Mesendoderm (in vitro differentiated cells): Measurements from ENCODE around the gene CYP2W1.

Source experiments
- DNase-seq: peaks from one replicate; pipeline ENCODE4 v3.0.0; 2013
- H2AK5ac ChIP-seq: 2 replicates; pipeline ENCODE4 v1.6.1; 2013; ENCODE audit warnings: low read length, inconsistent platforms
- H2BK120ac ChIP-seq: 2 replicates; pipeline ENCODE4 v1.6.1; 2013; ENCODE audit warnings: low read depth, mild to moderate bottlenecking, low read length, moderate library complexity, mixed read lengths
- H2BK15ac ChIP-seq: replicated peaks from 2 replicates; pipeline ENCODE4 v1.6.1; 2013; ENCODE audit warnings: low read depth, mild to moderate bottlenecking, moderate library complexity
- H2BK5ac ChIP-seq: 2 replicates; pipeline ENCODE4 v1.6.1; 2013; ENCODE audit warnings: low read length, inconsistent platforms
- H3K18ac ChIP-seq: 2 replicates; pipeline ENCODE4 v1.6.1; 2013; ENCODE audit warnings: mild to moderate bottlenecking, low read length, mixed read lengths
- H3K23ac ChIP-seq: one replicate; pipeline ENCODE4 v1.6.1; 2013; ENCODE audit warnings: low read length
- H3K27ac ChIP-seq: 2 replicates; pipeline ENCODE4 v1.5.1; 2013; ENCODE audit warnings: low read depth, mild to moderate bottlenecking, inconsistent platforms, low read length, moderate library complexity
- H3K27me3 ChIP-seq: 2 replicates; pipeline ENCODE4 v1.6.1; 2013; ENCODE audit warnings: low read length, control low read depth, mild to moderate bottlenecking, inconsistent platforms; ENCODE audit not compliant: insufficient read depth, poor library complexity
- H3K36me3 ChIP-seq: 2 replicates; pipeline ENCODE4 v1.6.1; 2013; ENCODE audit warnings: low read length, inconsistent platforms; ENCODE audit not compliant: control insufficient read depth, insufficient read depth
- H3K4ac ChIP-seq: one replicate; pipeline ENCODE4 v1.6.1; 2013; ENCODE audit warnings: low read depth, mild to moderate bottlenecking, low read length, moderate library complexity
- H3K4me1 ChIP-seq: 2 replicates; pipeline ENCODE4 v1.6.1; 2013; ENCODE audit warnings: low read depth, low read length, inconsistent platforms; ENCODE audit not compliant: control insufficient read depth
- H3K4me2 ChIP-seq: 2 replicates; pipeline ENCODE4 v1.6.1; 2013; ENCODE audit warnings: low read length
- H3K4me3 ChIP-seq: 2 replicates; pipeline ENCODE4 v1.5.1; 2013; ENCODE audit warnings: mild to moderate bottlenecking, low read length
- H3K56ac ChIP-seq: one replicate; pipeline ENCODE4 v1.6.1; 2013; ENCODE audit warnings: low read length
- H3K79me1 ChIP-seq: 2 replicates; pipeline ENCODE4 v1.6.1; 2013; ENCODE audit warnings: low read length, inconsistent platforms
- H3K79me2 ChIP-seq: 2 replicates; pipeline ENCODE4 v1.6.1; 2013; ENCODE audit warnings: mild to moderate bottlenecking, low read length; ENCODE audit not compliant: control insufficient read depth, insufficient read depth
- H3K9ac ChIP-seq: 2 replicates; pipeline ENCODE4 v1.6.1; 2013; ENCODE audit warnings: low read length, inconsistent platforms
- H4K5ac ChIP-seq: one replicate; pipeline ENCODE4 v1.6.1; 2013; ENCODE audit warnings: low read length
- H4K8ac ChIP-seq: one replicate; pipeline ENCODE4 v1.6.1; 2013; ENCODE audit warnings: low read depth, mild to moderate bottlenecking, control low read depth, low read length, moderate library complexity
- WGBS: extraction: QIAGEN DNeasy Blood & Tissue Kit; methylation state at CpG from one replicate; pipeline ENCODE4 v1.1.7; 2013; ENCODE audit warnings: low lambda C conversion rate, missing lambda C conversion rate; ENCODE audit not compliant: insufficient coverage; ENCODE audit errors: extremely low coverage; 5-methylcytosine and 5-hydroxymethylcytosine counted together

CYP2W1 gene

GRCh38 chr7:954330-955238, 28.4 kb upstream of the CYP2W1 start, which contains the start of gene ADAP1:
TSS of gene ADAP1 (minus strand) at chr7:954680. CDS start at chr7:954477, 203 bp downstream.
- no peak within 1 kb of the TSS for H4K8ac ChIP-seq
- peak within 1 kb of the TSS; percentile 24 for H3K23ac ChIP-seq
- no peaks in the 10 kb centered on the region for H3K79me1 ChIP-seq
- DNase-seq: peak; percentile 29
- H3K4me3 ChIP-seq: no peak within 1 kb of the TSS
- H2BK120ac ChIP-seq: no peak within 1 kb of the TSS
- H3K4ac ChIP-seq: no peak within 1 kb of the TSS
- H3K4me1 ChIP-seq: no peaks in the 10 kb centered on the region
- H3K27ac ChIP-seq: no peak within 1 kb of the TSS
- no peak within 1 kb of the TSS for H4K5ac ChIP-seq
- no peaks in the 10 kb centered on the region for H3K79me2 ChIP-seq
- peak within 1 kb of the TSS; percentile 49 for H3K56ac ChIP-seq
- H2BK15ac ChIP-seq: no peak within 1 kb of the TSS
- H3K36me3 ChIP-seq: no peaks in the 10 kb centered on the region
- no CpG with 5 or more reads among the region's 115 CpGs for WGBS
- H3K18ac ChIP-seq: no peak within 1 kb of the TSS
- H3K27me3 ChIP-seq: peaks cover 3% of the 10 kb centered on the region
- H2AK5ac ChIP-seq: no peak within 1 kb of the TSS
- no peak within 1 kb of the TSS for H2BK5ac ChIP-seq
- no peak within 1 kb of the TSS for H3K9ac ChIP-seq
- H3K4me2 ChIP-seq: peak within 1 kb of the TSS; percentile 22

- H3K18ac ChIP-seq: no peak overlapping the region
- no peak overlapping the region for H3K4me3 ChIP-seq
- H3K27ac ChIP-seq: no peak overlapping the region
- DNase-seq: no peak
- no peak overlapping the region for H3K9ac ChIP-seq
- H2BK120ac ChIP-seq: no peak overlapping the region
- no peaks in the 10 kb centered on the region for H3K36me3 ChIP-seq
- H2BK15ac ChIP-seq: no peak overlapping the region
- no peaks in the 10 kb centered on the region for H3K4me1 ChIP-seq
- no CpG with 5 or more reads among the region's 10 CpGs for WGBS
- H4K8ac ChIP-seq: no peak overlapping the region
- H3K79me2 ChIP-seq: no peaks in the 10 kb centered on the region
- H3K27me3 ChIP-seq: peaks cover 3% of the 10 kb centered on the region
- no peak overlapping the region for H3K4ac ChIP-seq
- H3K4me2 ChIP-seq: no peak overlapping the region
- H3K23ac ChIP-seq: no peak overlapping the region
- H2BK5ac ChIP-seq: no peak overlapping the region
- H2AK5ac ChIP-seq: no peak overlapping the region
- no peak overlapping the region for H3K56ac ChIP-seq
- H3K79me1 ChIP-seq: no peaks in the 10 kb centered on the region
- no peak overlapping the region for H4K5ac ChIP-seq
Observed at GRCh38 chr7:956031-956430, 26.9 kb upstream of the CYP2W1 start.

GRCh38 chr7:957418-958220, 25.4 kb upstream of the CYP2W1 start:
- H4K8ac ChIP-seq: no peak overlapping the region
- H3K4me1 ChIP-seq: no peaks in the 10 kb centered on the region
- H3K4ac ChIP-seq: no peak overlapping the region
- no peak overlapping the region for H2BK120ac ChIP-seq
- no peak overlapping the region for H3K27ac ChIP-seq
- no peak overlapping the region for H2BK15ac ChIP-seq
- no CpG with 5 or more reads among the region's 32 CpGs for WGBS
- H3K36me3 ChIP-seq: no peaks in the 10 kb centered on the region
- no peak overlapping the region for H3K23ac ChIP-seq
- no peak overlapping the region for H3K56ac ChIP-seq
- peak; percentile 45 for DNase-seq
- H3K27me3 ChIP-seq: peaks cover 3% of the 10 kb centered on the region
- no peak overlapping the region for H2AK5ac ChIP-seq
- no peak overlapping the region for H2BK5ac ChIP-seq
- no peak overlapping the region for H3K9ac ChIP-seq
- no peak overlapping the region for H4K5ac ChIP-seq
- no peak overlapping the region for H3K18ac ChIP-seq
- H3K4me2 ChIP-seq: no peak overlapping the region
- H3K79me1 ChIP-seq: no peaks in the 10 kb centered on the region
- H3K4me3 ChIP-seq: no peak overlapping the region
- no peaks in the 10 kb centered on the region for H3K79me2 ChIP-seq

GRCh38 chr7:958221-959200, 24.5 kb upstream of the CYP2W1 start:
- no peak overlapping the region for H3K4me3 ChIP-seq
- no peak overlapping the region for H2AK5ac ChIP-seq
- H2BK5ac ChIP-seq: no peak overlapping the region
- no peaks in the 10 kb centered on the region for H3K79me2 ChIP-seq
- no peak overlapping the region for H4K5ac ChIP-seq
- no peak overlapping the region for H3K23ac ChIP-seq
- H3K27me3 ChIP-seq: peaks cover 3% of the 10 kb centered on the region
- H3K4ac ChIP-seq: no peak overlapping the region
- H3K79me1 ChIP-seq: no peaks in the 10 kb centered on the region
- H3K18ac ChIP-seq: no peak overlapping the region
- no peaks in the 10 kb centered on the region for H3K4me1 ChIP-seq
- H3K4me2 ChIP-seq: no peak overlapping the region
- DNase-seq: no peak
- no peaks in the 10 kb centered on the region for H3K36me3 ChIP-seq
- WGBS: no CpG with 5 or more reads among the region's 36 CpGs
- H3K56ac ChIP-seq: no peak overlapping the region
- H4K8ac ChIP-seq: no peak overlapping the region
- H3K27ac ChIP-seq: no peak overlapping the region
- H2BK120ac ChIP-seq: no peak overlapping the region
- no peak overlapping the region for H2BK15ac ChIP-seq
- H3K9ac ChIP-seq: no peak overlapping the region

GRCh38 chr7:959271-959670, 23.7 kb upstream of the CYP2W1 start:
- Histone ChIP-seq H3K79me2 (no peaks in the 10 kb centered on the region), H4K5ac (no peak overlapping the region), H3K27me3 (peaks cover 3% of the 10 kb centered on the region), H2BK15ac (no peak overlapping the region), H4K8ac (no peak overlapping the region), H2BK120ac (no peak overlapping the region), H3K4me2 (no peak overlapping the region), H3K36me3 (no peaks in the 10 kb centered on the region), H3K79me1 (no peaks in the 10 kb centered on the region), H3K9ac (no peak overlapping the region), H2BK5ac (no peak overlapping the region), H3K18ac (no peak overlapping the region), H3K4me3 (no peak overlapping the region), H3K4ac (no peak overlapping the region), H2AK5ac (no peak overlapping the region), H3K23ac (no peak overlapping the region), H3K56ac (no peak overlapping the region), H3K4me1 (no peaks in the 10 kb centered on the region), H3K27ac (no peak overlapping the region)
- DNase-seq: no peak
- no CpG with 5 or more reads among the region's 20 CpGs for WGBS
